H9 (cell line): ENCODE measurements around the gene IMMP2L. TPM values are rescaled to one million over a fixed set of nuclear protein-coding genes. Genes with fewer than 3 reads are reported as not detected.

Experiments
- DNase-seq: peaks from one replicate; pipeline ENCODE4 v3.0.0-alpha.2; 2017
- H2AFZ ChIP-seq: one replicate; pipeline ENCODE4 v1.6.1; 2013; ENCODE audit warnings: mild to moderate bottlenecking, low read length, control low read depth, moderate library complexity
- H2AK5ac ChIP-seq: 2 replicates; pipeline ENCODE4 v1.6.1; 2013; ENCODE audit warnings: low read length, control low read depth, mixed read lengths; ENCODE audit not compliant: insufficient read length
- H2BK120ac ChIP-seq: one replicate; pipeline ENCODE4 v1.6.1; 2013; ENCODE audit warnings: low read depth, mild to moderate bottlenecking, low read length, control low read depth, inconsistent platforms; ENCODE audit not compliant: poor library complexity, severe bottlenecking
- H2BK12ac ChIP-seq: 2 replicates; pipeline ENCODE4 v1.6.1; 2013; ENCODE audit warnings: low read length, control low read depth, mixed read lengths, low read depth; ENCODE audit not compliant: insufficient read length
- H2BK15ac ChIP-seq: 2 replicates; pipeline ENCODE4 v1.6.1; 2013; ENCODE audit warnings: low read depth, low read length, control low read depth
- H2BK20ac ChIP-seq: one replicate; pipeline ENCODE4 v1.6.1; 2013; ENCODE audit warnings: low read depth, mild to moderate bottlenecking, low read length, control low read depth, inconsistent platforms; ENCODE audit not compliant: poor library complexity, severe bottlenecking
- H2BK5ac ChIP-seq: 2 replicates; pipeline ENCODE4 v1.6.1; 2013; ENCODE audit warnings: low read length, control low read depth, mixed read lengths; ENCODE audit not compliant: insufficient read length
- H3K14ac ChIP-seq: 2 replicates; pipeline ENCODE4 v1.6.1; 2013; ENCODE audit warnings: low read length, control low read depth; ENCODE audit not compliant: insufficient read depth
- H3K18ac ChIP-seq: 2 replicates; pipeline ENCODE4 v1.6.1; 2013; ENCODE audit warnings: low read depth, mild to moderate bottlenecking, mixed read lengths, low read length, control low read depth; ENCODE audit not compliant: insufficient read length
- H3K23ac ChIP-seq: 2 replicates; pipeline ENCODE4 v1.6.1; 2013; ENCODE audit warnings: low read length, control low read depth, mixed read lengths, low read depth; ENCODE audit not compliant: insufficient read length
- H3K23me2 ChIP-seq: 2 replicates; pipeline ENCODE4 v1.6.1; 2013; ENCODE audit warnings: low read depth, mild to moderate bottlenecking, mixed read lengths, low read length, control low read depth; ENCODE audit not compliant: insufficient read length, poor library complexity, severe bottlenecking
- H3K27ac ChIP-seq: 2 replicates; pipeline ENCODE4 v1.5.1; 2013; ENCODE audit warnings: low read length, control low read depth, mixed read lengths, low read depth; ENCODE audit not compliant: insufficient read length
- H3K27me3 ChIP-seq: 2 replicates; pipeline ENCODE4 v1.6.1; 2013; ENCODE audit warnings: low read length, control low read depth, inconsistent platforms; ENCODE audit not compliant: insufficient read depth
- H3K4ac ChIP-seq: 2 replicates; pipeline ENCODE4 v1.6.1; 2013; ENCODE audit warnings: low read depth, mild to moderate bottlenecking, control low read depth, inconsistent platforms, low read length, moderate library complexity
- H3K4me1 ChIP-seq: 2 replicates; pipeline ENCODE4 v1.6.1; 2013; ENCODE audit warnings: low read length, control low read depth, inconsistent platforms; ENCODE audit not compliant: insufficient read depth
- H3K4me2 ChIP-seq: 2 replicates; pipeline ENCODE4 v1.6.1; 2013; ENCODE audit warnings: low read length, control low read depth, mixed read lengths; ENCODE audit not compliant: insufficient read length, insufficient read depth
- H3K56ac ChIP-seq: 2 replicates; pipeline ENCODE4 v1.6.1; 2013; ENCODE audit warnings: low read depth, mild to moderate bottlenecking, mixed read lengths, low read length, control low read depth; ENCODE audit not compliant: insufficient read length
- H3K79me1 ChIP-seq: 2 replicates; pipeline ENCODE4 v1.6.1; 2013; ENCODE audit warnings: low read depth, mild to moderate bottlenecking, moderate library complexity, low read length, control low read depth, inconsistent platforms; ENCODE audit not compliant: insufficient read depth, poor library complexity, severe bottlenecking
- H3K79me2 ChIP-seq: 2 replicates; pipeline ENCODE4 v1.6.1; 2013; ENCODE audit warnings: low read length, control low read depth, inconsistent platforms; ENCODE audit not compliant: insufficient read depth
- H3K9ac ChIP-seq: 2 replicates; pipeline ENCODE4 v1.6.1; 2013; ENCODE audit warnings: low read length, control low read depth, mixed read lengths; ENCODE audit not compliant: insufficient read length; ENCODE audit errors: extremely low read depth
- H3K9me3 ChIP-seq: one replicate; pipeline ENCODE4 v1.6.1; 2013; ENCODE audit warnings: low read depth, low read length, inconsistent platforms; ENCODE audit not compliant: control insufficient read depth
- H3T11ph ChIP-seq: one replicate; pipeline ENCODE4 v1.6.1; 2013; ENCODE audit warnings: mild to moderate bottlenecking, low read length, control low read depth, inconsistent platforms
- H4K20me1 ChIP-seq: one replicate; pipeline ENCODE4 v1.6.1; 2013; ENCODE audit not compliant: control insufficient read depth, insufficient read length, insufficient read depth
- H4K5ac ChIP-seq: 2 replicates; pipeline ENCODE4 v1.6.1; 2013; ENCODE audit warnings: low read depth, mild to moderate bottlenecking, mixed read lengths, low read length, control low read depth; ENCODE audit not compliant: insufficient read length
- H4K8ac ChIP-seq: replicated peaks from 2 replicates; pipeline ENCODE4 v1.6.1; 2013; ENCODE audit warnings: low read length, control low read depth, mixed read lengths, low read depth; ENCODE audit not compliant: insufficient read length
- H4K91ac ChIP-seq: 2 replicates; pipeline ENCODE4 v1.6.1; 2013; ENCODE audit warnings: low read depth, mild to moderate bottlenecking, moderate library complexity, mixed read lengths, low read length, control low read depth; ENCODE audit not compliant: insufficient read length
- H3K27ac Mint-ChIP-seq, 3 experiments: 2 replicates in 2 of 3; 3 replicates in 1 of 3; pipeline ENCODE4 v1.8.0; 2020 to 2021; ENCODE audit warnings: mixed read lengths in 3 of 3, mild to moderate bottlenecking in 1 of 3, moderate library complexity in 1 of 3
- H3K27me3 Mint-ChIP-seq: 2 replicates; pipeline ENCODE4 v1.8.0; 2021; ENCODE audit warnings: low read depth, mild to moderate bottlenecking, moderate library complexity, mixed read lengths
- H3K36me3 Mint-ChIP-seq, 3 experiments: 2 replicates in 2 of 3; 3 replicates in 1 of 3; pipeline ENCODE4 v1.8.0; 2020 to 2021; ENCODE audit warnings: low read depth in 3 of 3, mixed read lengths in 3 of 3; ENCODE audit not compliant: insufficient read depth in 1 of 3
- H3K4me1 Mint-ChIP-seq, 2 experiments: 2 replicates each; pipeline ENCODE4 v1.8.0; 2020; ENCODE audit warnings: mixed read lengths in 2 of 2
- H3K4me3 Mint-ChIP-seq, 2 experiments: 2 replicates in 1 of 2; 3 replicates in 1 of 2; pipeline ENCODE4 v1.8.0; 2020 to 2021; ENCODE audit warnings: mild to moderate bottlenecking in 2 of 2, mixed read lengths in 2 of 2, moderate library complexity in 1 of 2
- H3K9me3 Mint-ChIP-seq, 2 experiments: 2 replicates in 1 of 2; 3 replicates in 1 of 2; pipeline ENCODE4 v1.8.0; 2020; ENCODE audit warnings: mild to moderate bottlenecking in 2 of 2, mixed read lengths in 2 of 2, moderate library complexity in 1 of 2
- CTCF ChIP-seq: fragments of 200-600 bp; sonication (generic); conservative IDR thresholded peaks from 3 replicates; pipeline ENCODE4 v1.8.0; 2021; ENCODE audit warnings: antibody characterized with exemption, mild to moderate bottlenecking
- WGBS: extraction: QIAGEN DNeasy Blood & Tissue Kit; methylation state at CpG from one replicate; pipeline ENCODE4 v1.1.7; 2013; ENCODE audit warnings: missing lambda C conversion rate, low lambda C conversion rate, mixed read lengths; ENCODE audit not compliant: insufficient read length; ENCODE audit errors: extremely low coverage; 5-methylcytosine and 5-hydroxymethylcytosine counted together
- total RNA-seq: library from RNA; stranded (reverse); gene quantifications from 2 replicates; pipeline ENCODE4 v1.2.1, GENCODE V29; 2021

The IMMP2L gene
- total RNA-seq, 1 experiment from 2014 or later, result 14.7 TPM

DNA sequence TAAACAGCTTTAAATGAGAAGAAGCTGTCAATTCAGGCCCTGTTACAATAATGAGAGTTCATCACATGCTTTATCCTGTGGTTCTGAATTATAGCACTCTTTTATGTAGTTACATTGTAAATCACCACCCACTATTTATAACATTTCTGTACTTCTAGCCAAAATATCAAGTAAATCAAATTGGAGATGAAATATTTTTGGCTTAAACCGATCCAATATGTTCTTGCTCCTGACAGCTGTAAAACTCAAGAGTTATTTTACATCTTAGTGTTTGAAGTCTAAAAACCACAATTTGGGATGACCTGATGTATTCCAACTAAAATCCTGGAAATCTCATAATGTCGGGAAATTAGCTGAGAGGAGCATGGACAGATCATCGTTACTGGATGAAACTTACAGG lies 842.6 kb downstream of the IMMP2L start:
- Histone ChIP-seq H2AK5ac (no peak overlapping the region), H2BK5ac (no peak overlapping the region), H3K79me1 (no peaks in the 10 kb centered on the region), H4K5ac (no peak overlapping the region), H4K20me1 (no peaks in the 10 kb centered on the region), H3K23me2 (no peaks in the 10 kb centered on the region), H2BK12ac (no peak overlapping the region), H3K9me3 (no peaks in the 10 kb centered on the region), H3K4me2 (no peak overlapping the region), H4K8ac (no peak overlapping the region), H3K27me3 (no peaks in the 10 kb centered on the region), H3K14ac (no peak overlapping the region), H3K27ac (no peak overlapping the region), H2AFZ (no peak overlapping the region), H3K4me1 (peaks cover 8% of the 10 kb centered on the region), H3K56ac (no peak overlapping the region), H4K91ac (no peak overlapping the region), H2BK120ac (no peak overlapping the region), H3K4ac (no peak overlapping the region), H3K9ac (no peak overlapping the region), H3K18ac (no peak overlapping the region), H3K23ac (no peak overlapping the region), H3K79me2 (0 out of 2 replicates have a peak, but pooled peaks cover 2% of the 10 kb centered on the region), H2BK20ac (no peak overlapping the region), H2BK15ac (no peak overlapping the region), H3T11ph (no peak overlapping the region)
- H3K27me3 Mint-ChIP-seq, result no peaks in the 10 kb centered on the region
- TF ChIP-seq CTCF, result no peak
- H3K36me3 Mint-ChIP-seq, result peaks cover 6 to 22% (median 7%) of the 10 kb centered on the region in 3 experiments; a peak in 6 of 7 replicates
- WGBS, result no CpG with 5 or more reads among the region's 3 CpGs
- peaks cover 3% of the 10 kb centered on the region in 2 experiments; a peak in 3 of 5 replicates for H3K9me3 Mint-ChIP-seq
- H3K4me3 Mint-ChIP-seq, result no peak overlapping the region
- H3K4me1 Mint-ChIP-seq, result peaks cover 53 to 62% of the 10 kb centered on the region in 2 experiments
- H3K27ac Mint-ChIP-seq, result 0 out of 7 replicates have a peak overlapping the region, but pooled peaks of 1 of the 3 experiments have one; percentile 11
- DNase-seq, result no peak
